ENCODE results near the gene EIF2B5. TPM values are rescaled to one million over a fixed set of nuclear protein-coding genes. Genes with fewer than 3 reads are reported as not detected.

Gene EIF2B5
- polyA plus RNA-seq, 3 donors, result 22.7 to 50.0 (median 24.1) TPM

DNA sequence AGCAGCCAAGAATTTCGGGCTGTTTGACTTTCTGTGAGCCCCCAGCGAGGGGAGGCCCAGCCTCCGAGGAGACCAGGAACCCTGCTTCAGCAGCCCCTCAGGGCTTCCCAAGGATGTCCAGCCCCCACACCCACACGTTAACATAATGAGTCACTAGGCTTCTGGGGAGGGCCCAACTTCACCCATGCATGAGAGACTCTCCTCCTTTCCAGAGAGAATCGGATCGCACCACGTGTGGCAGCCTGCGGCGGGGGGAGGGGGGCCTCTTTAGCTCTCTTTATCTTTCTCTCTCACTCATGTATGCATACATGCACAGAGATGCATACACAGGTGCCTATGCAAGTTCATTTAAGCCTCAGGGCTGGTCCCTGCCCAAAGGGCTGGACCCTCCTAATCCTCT lies 36.4 kb downstream of the EIF2B5 start:
- H3K4me3 Mint-ChIP-seq, result no peak overlapping the region
- H3K27me3 Mint-ChIP-seq (ENCODE audit: low read depth in 3 of 3), result peaks cover 0 to 3% (median 3%) of the 10 kb centered on the region in 3 donors
- Histone ChIP-seq H3K4me1 (ENCODE audit: control insufficient read depth in 1 of 2, insufficient read depth in 2 of 2, low read length in 2 of 2) (peaks cover 16 to 20% of the 10 kb centered on the region in 2 donors), H3K36me3 (replicated peaks in 1 of 2; ENCODE audit: control insufficient read depth in 1 of 2, insufficient read depth in 2 of 2, low read length in 2 of 2) (peaks cover 51 to 63% of the 10 kb centered on the region in 2 donors), H3K79me2 (ENCODE audit: insufficient read depth, low read length) (peaks cover 19% of the 10 kb centered on the region), H3K27ac (ENCODE audit: low read depth in 1 of 2, low read length in 2 of 2) (no peak overlapping the region), H2AFZ (ENCODE audit: insufficient read depth, low read depth, low read length, poor library complexity, severe bottlenecking) (no peak overlapping the region), H3K27me3 (ENCODE audit: control insufficient read depth in 2 of 2, insufficient read depth in 2 of 2, low read length in 2 of 2) (no peaks in the 10 kb centered on the region), H4K20me1 (ENCODE audit: insufficient read depth, low read length) (peaks cover 8% of the 10 kb centered on the region), H3K9me3 (replicated peaks in 1 of 2; ENCODE audit: control insufficient read depth in 1 of 2, insufficient read depth in 1 of 2, low read length in 2 of 2) (no peaks in the 10 kb centered on the region), H3K4me3 (replicated peaks in 1 of 3; ENCODE audit: low read depth in 2 of 3, low read length in 3 of 3) (no peak overlapping the region), H3K4me2 (replicated peaks; ENCODE audit: extremely low read depth, low read length, poor library complexity, severe bottlenecking) (no peak overlapping the region), H3K9ac (ENCODE audit: insufficient read depth, low read length, poor library complexity, severe bottlenecking) (no peak overlapping the region)
- intact Hi-C loops (cut with micrococcal nuclease), result loop anchor here (5.0 kb wide), 2 partner anchors 39 to 126 kb away; partner anchors contain the start of gene PSMD2 (in 1 of the 2)
- H3K9me3 Mint-ChIP-seq, result no peaks in the 10 kb centered on the region
- peaks cover 48 to 56% of the 10 kb centered on the region in 2 donors for H3K36me3 Mint-ChIP-seq
- no peak for DNase-seq
- WGBS (ENCODE audit: insufficient coverage), result 95% methylated on average over 9 of the region's 9 CpGs
- TF ChIP-seq, protein P1, sequence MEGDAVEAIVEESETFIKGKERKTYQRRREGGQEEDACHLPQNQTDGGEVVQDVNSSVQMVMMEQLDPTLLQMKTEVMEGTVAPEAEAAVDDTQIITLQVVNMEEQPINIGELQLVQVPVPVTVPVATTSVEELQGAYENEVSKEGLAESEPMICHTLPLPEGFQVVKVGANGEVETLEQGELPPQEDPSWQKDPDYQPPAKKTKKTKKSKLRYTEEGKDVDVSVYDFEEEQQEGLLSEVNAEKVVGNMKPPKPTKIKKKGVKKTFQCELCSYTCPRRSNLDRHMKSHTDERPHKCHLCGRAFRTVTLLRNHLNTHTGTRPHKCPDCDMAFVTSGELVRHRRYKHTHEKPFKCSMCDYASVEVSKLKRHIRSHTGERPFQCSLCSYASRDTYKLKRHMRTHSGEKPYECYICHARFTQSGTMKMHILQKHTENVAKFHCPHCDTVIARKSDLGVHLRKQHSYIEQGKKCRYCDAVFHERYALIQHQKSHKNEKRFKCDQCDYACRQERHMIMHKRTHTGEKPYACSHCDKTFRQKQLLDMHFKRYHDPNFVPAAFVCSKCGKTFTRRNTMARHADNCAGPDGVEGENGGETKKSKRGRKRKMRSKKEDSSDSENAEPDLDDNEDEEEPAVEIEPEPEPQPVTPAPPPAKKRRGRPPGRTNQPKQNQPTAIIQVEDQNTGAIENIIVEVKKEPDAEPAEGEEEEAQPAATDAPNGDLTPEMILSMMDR (IDR thresholded peaks at IDR 0.05), result no peak
- no peak overlapping the region for H3K27ac Mint-ChIP-seq
- H3K4me1 Mint-ChIP-seq, result peaks cover 18% of the 10 kb centered on the region

- no peak for DNase-seq
- Mint-ChIP-seq H3K4me3 (no peak overlapping the region), H3K36me3 (peaks cover 39 to 53% of the 10 kb centered on the region in 2 donors), H3K27ac (peak overlapping the region in 1 of 7 donors; percentile 30), H3K9me3 (no peaks in the 10 kb centered on the region), H3K4me1 (peaks cover 29% of the 10 kb centered on the region), H3K27me3 (ENCODE audit: low read depth in 3 of 3) (peaks cover 0 to 3% (median 3%) of the 10 kb centered on the region in 3 donors)
- Histone ChIP-seq H3K79me2 (ENCODE audit: insufficient read depth, low read length) (peaks cover 32% of the 10 kb centered on the region), H3K9me3 (replicated peaks in 1 of 2; ENCODE audit: control insufficient read depth in 1 of 2, insufficient read depth in 1 of 2, low read length in 2 of 2) (no peaks in the 10 kb centered on the region), H3K4me3 (replicated peaks in 1 of 3; ENCODE audit: low read depth in 2 of 3, low read length in 3 of 3) (no peak overlapping the region), H4K20me1 (ENCODE audit: insufficient read depth, low read length) (peaks cover 21% of the 10 kb centered on the region), H3K27me3 (ENCODE audit: control insufficient read depth in 2 of 2, insufficient read depth in 2 of 2, low read length in 2 of 2) (no peaks in the 10 kb centered on the region), H3K27ac (ENCODE audit: low read depth in 1 of 2, low read length in 2 of 2) (no peak overlapping the region), H3K36me3 (replicated peaks in 1 of 2; ENCODE audit: control insufficient read depth in 1 of 2, insufficient read depth in 2 of 2, low read length in 2 of 2) (peaks cover 48 to 60% of the 10 kb centered on the region in 2 donors), H3K9ac (ENCODE audit: insufficient read depth, low read length, poor library complexity, severe bottlenecking) (no peak overlapping the region), H2AFZ (ENCODE audit: insufficient read depth, low read depth, low read length, poor library complexity, severe bottlenecking) (no peak overlapping the region), H3K4me1 (ENCODE audit: control insufficient read depth in 1 of 2, insufficient read depth in 2 of 2, low read length in 2 of 2) (peaks cover 27 to 33% of the 10 kb centered on the region in 2 donors), H3K4me2 (replicated peaks; ENCODE audit: extremely low read depth, low read length, poor library complexity, severe bottlenecking) (no peak overlapping the region)
- intact Hi-C loops (cut with micrococcal nuclease), result loop anchor here (5.0 kb wide), 2 partner anchors 41 to 124 kb away; partner anchors contain the start of gene PSMD2 (in 1 of the 2)
- TF ChIP-seq, protein P1 (IDR thresholded peaks at IDR 0.05), result no peak
- WGBS (ENCODE audit: insufficient coverage), result 87% methylated on average over 4 of the region's 5 CpGs
These were observed 37.7 kb downstream of the EIF2B5 start for GRCh38 chr3:184172681-184173373.
